COLO829 (cell line): Measurements from ENCODE around the gene TMEM106B.
"Not testable (repeated sequence)": the region's sequence is repeated elsewhere in the genome, so short reads cannot be mapped to it uniquely, and the experiment has no call there.

Source experiments
- DNase-seq: peaks from one replicate; pipeline ENCODE4 v3.0.0; 2012; ENCODE audit warnings: low spot score

The TMEM106B gene

DNA sequence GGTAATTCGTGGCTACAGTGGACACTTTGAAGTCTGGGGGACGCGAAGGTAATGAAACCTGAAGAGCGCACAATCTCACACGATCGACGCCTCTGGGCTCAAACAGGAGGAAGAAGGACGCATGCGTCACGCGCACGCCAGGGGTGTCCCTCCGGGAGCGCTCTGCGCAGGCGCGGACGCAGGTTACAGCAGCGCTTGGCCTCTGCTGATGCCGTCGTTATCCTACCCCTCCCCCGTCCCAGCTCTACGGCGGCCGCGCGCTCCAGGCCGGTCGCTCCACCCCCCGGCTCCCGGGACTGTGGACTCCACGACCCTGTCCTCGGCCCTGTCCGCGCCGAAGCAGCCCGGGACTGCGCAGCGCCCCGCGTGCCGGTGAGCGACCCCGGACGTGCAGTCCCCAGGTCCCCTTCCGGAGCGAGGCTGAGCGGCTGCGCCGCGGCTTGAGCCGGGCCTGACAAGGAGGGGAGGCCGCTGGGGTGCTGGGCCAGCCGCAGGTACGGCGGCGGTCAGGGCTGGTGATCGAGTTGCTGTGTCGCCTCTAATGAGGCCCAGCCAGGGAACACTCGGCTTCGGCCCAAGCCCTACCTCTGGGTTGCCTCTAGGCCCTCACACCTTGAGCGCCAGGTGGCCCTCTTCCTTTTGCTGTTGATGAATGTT is at the start of gene TMEM106B:
Gene TMEM106B (plus strand): TSS at position 241 of the 657 bp plus-strand sequence. CDS start 3,517 bp downstream, outside the sequence.
- DNase-seq = peak; percentile 94

DNA sequence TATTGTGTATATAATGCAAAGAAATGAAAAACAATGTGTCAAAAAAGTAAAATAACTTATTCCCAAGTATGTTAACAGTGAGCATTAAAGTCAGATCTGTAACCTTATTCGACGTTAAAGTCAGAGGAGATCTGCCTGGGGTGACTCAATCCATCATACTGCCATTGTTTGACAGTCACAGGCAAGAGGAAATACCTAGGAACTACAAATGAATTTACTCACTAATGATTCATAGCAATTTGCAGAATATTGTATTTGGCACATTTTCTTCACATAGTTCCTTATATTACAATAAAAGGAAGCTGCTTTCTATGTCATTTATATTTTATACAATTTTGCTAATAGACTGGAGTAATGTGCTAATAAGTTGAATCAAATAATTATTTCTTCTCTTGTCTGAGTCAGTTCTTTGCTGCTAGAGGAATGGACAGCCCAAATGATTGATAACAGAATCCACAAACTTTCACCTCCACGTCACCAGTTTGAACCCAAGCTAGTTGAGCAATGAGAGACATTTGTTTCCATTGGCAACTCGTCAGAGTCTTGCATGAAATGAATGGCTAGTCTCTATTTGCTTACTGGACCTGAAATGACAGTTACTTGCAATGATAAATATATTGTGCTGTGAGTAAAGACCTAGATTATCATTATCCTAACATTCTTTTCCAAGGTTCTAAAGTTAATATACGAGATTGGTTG is 48.5 kb upstream of the TMEM106B start:
- DNase-seq = no peak

DNA sequence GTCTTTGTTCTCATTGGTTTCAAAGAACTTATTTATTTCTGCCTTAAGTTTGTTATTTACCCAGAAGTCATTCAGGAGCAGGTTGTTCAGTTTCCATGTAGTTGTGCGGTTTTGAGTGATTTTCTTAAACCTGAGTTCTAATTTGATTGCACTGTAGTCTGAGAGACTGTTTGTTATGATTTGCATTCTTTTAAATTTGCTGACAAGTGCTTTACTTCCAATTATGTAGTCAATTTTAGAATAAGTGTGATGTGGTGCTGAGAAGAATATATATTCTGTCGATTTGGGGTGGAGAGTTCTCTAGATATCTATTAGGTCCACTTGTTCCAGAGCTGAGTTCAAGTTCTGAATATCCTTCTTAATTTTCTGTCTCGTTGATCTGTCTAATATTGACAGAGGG is 43.0 kb upstream of the TMEM106B start:
- not testable (repeated sequence) for DNase-seq

DNA sequence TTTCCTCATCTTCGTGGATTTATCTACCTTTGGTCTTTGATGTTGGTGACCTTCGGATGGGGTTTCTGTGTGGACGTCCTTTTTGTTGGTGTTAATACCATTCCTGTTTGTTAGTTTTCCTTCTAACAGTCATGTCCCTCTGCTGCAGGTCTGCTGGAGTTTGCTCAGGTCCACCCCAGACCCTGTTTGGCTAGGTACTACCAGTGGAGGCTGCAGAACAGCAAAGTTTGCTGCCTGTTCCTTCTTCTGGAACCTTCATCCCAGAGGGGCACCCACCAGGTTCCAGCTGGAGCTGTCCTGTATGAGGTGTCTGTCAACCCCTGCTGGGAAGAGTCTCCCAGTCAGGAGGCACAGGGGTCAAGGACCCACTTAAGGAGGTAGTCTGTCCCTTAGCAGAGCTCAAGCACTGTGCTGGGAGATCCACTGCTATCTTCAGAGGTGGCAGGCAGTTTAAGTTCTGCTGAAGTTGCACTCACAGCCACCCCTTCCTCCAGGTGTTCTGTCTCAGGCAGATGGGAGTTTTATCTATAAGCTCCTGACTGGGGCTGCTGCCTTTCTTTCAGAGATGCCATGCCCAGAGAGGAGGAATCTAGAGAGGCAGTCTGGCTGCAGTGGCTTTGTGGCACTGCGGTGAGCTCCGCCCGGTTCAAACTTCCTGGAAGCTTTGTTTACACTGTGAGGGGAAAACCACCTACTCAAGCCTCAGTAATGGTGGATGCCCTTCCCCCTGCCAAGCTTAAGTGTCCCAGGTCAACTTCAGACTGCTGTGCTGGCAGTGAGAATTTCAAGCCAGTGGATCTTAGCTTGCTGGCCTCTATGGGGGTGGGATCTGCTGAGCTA is 40.9 kb upstream of the TMEM106B start:
- DNase-seq = not testable (repeated sequence)

DNA sequence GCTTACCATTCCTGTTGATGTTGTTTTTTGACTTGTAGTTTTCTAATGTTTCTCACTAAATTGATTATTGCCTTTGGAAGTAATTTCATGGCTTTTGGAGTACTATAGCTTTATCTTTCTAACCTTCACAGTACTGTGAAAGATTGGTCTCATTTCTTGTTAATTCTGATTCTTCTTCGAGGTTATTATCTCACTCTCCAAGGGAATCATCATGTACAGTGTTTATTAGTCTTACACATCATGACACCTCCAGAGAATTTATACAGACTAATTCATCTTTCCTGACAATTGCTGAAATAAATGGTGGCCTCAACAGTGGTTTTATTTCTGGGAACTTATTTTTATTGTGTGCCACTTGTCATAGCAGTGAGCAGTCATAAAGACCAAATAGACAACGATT is 37.4 kb upstream of the TMEM106B start:
- no peak for DNase-seq

DNA sequence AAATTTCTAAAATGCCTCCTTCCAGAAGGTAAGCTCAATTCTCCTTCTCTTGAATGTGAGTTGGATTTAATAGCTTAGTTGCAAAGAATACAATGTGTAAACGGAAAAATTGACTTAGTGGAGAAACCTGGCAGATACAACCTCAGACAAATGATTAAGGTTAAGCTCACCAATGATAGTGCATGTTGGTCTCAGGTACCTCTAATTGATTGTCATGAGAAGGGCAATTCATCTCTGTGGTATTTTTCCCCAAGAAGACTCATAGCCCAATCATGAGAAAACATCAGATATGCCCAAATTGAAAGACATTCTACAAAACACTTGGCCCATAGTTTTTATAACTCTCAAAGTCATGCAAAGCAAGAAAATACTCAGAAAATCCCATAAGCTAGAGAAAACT is 36.2 kb upstream of the TMEM106B start:
- DNase-seq = no peak

DNA sequence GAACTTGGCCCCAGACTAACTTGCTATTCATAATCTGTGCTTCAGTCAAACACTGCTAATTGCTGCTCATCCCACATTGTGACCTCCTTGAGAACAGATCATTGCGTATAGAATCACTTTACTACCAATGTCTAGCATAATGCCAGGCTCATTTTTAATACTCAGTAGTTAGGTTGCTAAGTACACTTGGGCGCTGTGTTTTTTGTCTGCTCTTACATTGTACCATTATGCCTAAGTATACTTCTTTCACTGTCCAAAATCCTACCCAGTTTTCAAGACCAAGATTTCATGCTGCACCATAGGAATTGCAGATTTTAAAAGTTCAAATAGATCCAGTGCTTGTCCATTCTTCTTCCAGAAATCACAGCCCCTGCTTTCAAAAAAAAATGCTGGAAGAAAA is 32.8 kb upstream of the TMEM106B start:
- DNase-seq = no peak

DNA sequence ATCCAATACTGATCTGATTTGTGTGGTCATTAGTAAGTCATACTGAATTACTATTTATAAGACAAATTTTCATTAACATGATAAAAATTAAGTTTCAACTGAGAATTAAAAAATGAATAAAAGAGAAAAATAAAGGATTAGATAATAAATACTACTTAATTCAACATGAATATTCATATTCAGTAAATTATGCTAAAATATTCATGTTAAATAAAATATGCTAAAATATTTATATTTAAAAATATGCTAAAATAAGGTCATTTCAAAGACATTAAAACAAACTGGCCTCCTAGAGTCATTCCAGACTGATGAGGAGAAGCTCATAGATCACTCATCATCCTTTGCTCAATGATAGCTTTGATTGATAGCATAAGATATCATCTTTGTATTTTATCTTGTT is 16.7 kb upstream of the TMEM106B start:
- DNase-seq = no peak

DNA sequence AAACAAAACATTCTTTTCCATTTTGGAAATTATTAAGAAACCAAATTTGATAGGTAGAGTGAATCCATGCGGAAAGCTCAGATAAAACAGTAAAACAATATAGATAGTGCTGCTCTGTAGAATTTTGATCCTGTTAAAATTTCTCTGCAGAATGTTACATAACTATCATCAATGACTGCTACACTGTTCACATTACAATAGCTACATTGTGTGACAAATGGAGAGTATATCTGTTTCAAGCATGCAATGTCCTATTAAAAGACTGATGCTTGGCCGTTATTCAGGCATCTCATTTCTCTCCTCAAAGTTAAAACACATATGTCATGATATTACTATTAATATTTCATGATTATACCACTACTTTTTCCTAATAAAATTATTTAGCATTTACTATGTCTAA is 14.7 kb upstream of the TMEM106B start:
- peak; percentile 61 for DNase-seq

DNA sequence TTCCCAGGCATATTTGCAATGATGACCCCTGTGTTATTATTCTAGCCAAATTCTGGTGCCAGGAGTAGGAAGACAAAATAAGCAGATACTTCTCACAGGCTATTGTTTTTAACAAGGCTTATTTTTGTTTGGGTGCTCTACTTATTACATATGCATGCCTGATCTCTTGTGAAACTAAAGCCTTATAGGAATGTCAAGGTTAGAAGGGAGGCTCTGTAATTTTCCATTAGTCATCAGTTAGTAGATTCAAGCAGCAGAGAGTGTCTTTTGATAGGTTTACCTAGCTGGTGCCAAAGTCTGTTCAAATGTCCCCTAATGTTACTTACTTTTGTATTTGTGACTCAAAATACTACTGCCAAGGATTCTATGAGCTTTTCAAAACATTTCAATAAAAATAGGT is 11.7 kb upstream of the TMEM106B start:
- DNase-seq = peak; percentile 56

DNA sequence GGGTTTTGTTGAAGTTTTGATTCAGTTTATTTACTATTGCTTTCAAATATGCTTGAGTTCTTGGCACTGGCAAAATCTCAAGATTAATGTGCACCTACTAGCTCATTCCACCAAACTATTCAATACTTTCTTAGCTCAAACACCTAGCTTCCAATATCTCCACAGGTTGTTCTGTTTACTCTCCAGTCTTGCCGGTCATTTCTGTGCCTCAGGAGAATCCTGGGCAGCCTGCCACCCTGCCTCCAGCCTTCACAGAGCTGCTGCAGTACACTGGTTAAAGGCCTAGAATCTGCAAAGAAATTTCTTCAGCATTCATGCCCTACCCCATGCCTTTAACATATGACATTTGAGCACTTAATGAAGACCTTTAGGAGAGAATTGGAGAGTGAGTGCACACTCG is 4.0 kb upstream of the TMEM106B start:
- DNase-seq = no peak

DNA sequence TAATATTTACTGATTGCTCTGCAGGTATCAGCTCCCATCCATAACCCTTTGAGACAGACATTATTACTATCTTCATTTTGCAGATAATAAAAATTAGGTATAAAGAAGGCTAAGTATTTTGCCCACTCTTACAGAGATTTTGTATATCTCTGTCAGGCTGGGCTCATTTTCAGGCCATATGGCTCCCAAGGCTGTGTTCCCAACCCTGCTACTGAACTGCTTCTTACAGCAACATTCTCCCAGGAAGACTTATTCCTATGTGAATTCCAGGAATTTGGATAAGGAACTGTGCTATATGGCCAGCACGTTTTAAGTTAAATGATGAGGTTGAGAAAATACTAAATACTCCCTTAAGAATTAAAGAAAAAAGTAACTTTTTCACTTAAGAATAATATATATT is 1.9 kb upstream of the TMEM106B start:
- no peak for DNase-seq

DNA sequence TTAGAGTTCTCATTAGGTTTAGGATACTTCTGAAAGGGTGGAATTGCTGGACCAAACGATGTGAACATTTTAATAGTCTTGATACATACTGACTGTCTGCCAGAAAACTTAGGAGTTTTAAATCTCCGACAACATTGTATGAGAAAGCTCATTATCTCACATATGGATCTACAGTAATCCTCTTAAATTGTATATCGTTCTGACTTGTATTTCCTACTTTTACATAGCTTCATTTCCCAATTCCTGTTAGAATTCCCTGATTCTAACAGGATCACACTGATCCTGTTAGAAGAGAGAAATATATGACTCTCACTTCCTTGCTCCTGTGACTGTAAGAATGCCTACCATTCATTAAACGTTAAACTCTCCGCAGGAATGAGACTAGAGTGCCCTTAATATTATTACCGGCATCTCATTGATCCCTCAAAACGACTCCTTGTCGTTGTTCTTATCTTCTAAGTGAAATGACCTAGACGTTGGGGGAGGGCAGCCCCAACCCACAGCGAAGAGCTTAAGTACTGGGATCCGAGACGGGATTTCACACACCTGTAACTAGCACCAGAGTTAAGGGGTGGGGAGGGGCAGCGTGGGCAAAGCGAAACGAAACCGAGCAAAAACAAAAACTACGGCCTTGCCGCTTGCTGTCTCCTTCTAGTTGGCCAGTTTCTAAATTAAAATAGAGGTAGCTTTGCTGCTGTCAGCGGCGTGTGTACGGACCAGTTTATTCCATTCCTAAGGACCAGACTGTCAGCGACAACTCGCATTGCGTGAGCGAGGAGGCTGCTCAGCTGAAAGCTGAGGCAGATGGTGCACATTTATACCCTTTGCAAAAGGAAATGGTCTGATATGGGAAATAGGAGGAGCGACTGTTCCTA is 678 bp upstream of the TMEM106B start:
- DNase-seq = peak; percentile 17

DNA sequence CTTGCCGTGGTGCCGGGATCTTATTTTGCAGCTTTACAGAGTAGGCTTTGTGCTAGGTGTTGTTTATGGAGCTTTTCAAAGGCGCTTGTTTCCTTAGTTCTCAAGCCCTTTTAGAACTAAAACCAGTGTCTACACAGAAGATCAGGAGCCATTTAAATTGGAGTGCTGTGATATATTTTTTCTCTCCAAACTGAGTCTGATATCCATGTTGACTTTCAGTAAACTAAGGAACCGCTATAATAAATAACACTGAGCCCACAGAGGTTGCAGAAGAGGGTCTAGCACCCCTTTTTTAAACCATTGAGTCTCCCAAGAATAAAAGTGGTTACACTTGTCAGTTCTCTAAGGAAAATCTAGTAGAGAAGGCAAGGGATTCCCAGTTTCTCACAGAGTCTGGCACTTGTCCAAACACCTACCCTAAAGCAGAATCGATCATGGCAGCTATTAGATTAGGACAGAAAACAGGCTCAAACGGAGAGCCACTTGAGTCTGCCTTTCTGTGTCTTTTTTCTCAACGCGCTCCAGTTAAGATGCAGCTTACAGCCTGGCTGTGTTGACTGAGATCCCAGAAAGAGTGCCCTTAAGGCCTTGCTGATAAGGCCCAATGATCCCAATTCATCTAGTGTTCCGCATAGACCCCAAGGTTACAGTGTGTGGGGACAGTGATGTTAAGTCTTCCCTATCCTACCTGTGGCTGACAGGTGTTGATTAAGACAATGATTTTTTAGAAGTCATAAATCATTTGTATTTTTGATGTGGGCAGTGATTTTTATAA is 804 bp downstream of the TMEM106B start:
- no peak for DNase-seq

DNA sequence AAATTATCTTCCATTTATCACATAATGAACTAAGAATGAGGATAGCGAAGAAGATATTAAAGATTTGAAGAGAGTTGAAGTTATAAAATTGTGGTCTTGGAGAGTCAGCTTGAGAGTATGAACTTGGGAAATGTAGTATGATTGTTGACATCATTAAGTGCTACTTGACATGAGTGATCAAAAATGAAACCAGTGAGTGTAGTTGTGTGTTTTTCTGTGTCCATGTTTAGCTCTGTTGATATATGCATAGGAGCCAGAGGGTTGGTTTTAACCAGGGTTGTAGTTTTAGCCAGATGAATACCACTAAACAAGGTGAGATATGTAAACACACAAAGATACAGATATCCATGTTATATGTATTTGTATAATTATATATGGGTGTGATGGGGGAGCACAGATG is 6.2 kb downstream of the TMEM106B start:
- no peak for DNase-seq

DNA sequence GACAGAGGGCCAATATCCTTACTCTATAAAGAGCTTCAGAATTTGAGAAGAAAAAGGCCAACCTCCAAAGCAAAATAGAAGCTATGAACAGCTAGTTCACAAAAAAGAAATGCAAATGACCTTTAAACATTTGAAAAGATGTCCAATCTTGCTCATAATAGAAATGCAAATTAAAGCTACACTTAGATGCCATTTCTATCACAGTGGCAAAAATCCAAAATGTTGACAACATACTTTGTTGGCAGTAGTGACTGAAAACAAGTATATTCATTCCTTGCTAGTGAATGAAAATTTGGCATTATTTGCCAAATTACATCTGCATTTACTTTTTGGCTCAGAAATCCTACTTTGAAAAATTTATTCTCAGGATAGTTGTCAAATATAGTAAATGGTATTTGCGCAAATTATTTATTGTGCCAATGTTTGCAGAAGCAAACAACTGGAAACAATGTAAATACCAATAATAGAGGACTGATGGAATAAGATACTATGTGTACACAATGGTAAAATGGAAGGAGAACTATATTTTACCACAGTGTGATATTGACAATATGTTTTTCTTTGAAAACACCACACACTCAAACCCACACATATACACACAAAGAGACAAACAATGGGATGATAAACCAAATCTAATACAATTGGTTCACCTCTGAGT is 9.4 kb downstream of the TMEM106B start:
- DNase-seq = no peak

DNA sequence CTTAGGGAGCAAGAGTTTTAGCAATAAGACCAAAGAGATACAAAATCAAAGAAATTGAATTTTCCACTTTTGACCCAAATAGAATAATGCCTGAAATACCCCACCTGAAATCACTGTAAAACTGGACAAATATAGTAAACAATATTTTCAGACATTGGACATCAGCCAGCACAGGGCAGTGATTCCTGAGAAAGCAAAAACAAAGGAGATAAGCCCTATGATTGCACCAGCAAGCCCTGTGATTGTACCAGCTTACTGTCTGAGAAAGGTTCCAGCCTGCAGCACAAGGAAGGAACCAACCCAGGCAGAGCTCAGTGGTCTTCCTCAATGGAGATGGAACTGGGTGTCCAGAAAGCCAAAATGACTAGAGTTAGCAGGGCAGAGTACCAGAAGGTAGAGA is 10.3 kb downstream of the TMEM106B start:
- DNase-seq = no peak

DNA sequence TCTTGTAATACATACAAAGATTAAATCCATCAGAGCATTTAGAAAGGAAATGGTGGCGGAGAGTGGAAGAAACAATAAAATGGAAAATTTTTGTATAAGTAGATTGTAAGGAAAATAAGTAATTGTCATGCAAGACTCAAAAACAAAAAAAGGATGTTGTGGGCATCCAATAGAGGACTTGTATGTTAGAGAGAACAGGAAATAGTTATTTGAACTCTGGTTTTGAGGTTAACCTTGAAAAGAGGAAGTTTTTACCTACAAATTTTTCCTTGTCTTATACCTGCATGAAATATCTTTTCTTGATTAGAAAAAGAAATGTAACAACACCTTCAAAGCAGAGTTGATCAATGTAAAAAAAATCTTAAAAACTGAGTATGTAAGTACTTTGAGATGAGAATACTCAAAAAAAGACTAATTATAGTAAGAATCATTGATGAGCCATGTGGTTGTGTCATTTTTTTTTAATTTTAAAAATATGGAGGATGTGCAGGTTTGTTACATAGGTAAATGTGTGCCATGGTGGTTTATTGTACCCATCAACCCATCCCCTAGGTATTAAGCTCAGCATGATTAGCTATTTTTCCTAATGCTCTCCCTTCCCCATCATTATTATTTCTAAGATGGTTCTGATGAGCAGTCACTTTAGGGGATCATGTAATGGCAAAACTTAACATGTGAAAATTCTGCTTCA is 11.9 kb downstream of the TMEM106B start:
- no peak for DNase-seq

DNA sequence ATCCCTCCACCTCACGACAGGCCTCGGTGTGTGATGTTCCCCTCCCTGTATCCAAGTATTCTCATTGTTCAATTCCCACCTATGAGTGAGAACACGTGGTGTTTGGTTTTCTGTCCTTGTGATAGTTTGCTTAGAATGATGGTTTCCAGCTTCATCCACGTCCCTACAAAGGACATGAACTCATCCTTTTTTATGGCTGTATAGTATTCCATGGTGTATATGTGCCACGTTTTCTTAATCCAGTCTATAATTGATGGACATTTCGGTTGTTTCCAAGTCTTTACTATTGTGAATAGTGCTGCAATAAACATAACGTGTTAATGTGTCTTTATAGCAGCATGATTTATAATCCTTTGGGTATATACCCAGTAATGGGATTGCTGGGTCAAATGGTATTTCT is 13.9 kb downstream of the TMEM106B start:
- not testable (repeated sequence) for DNase-seq

DNA sequence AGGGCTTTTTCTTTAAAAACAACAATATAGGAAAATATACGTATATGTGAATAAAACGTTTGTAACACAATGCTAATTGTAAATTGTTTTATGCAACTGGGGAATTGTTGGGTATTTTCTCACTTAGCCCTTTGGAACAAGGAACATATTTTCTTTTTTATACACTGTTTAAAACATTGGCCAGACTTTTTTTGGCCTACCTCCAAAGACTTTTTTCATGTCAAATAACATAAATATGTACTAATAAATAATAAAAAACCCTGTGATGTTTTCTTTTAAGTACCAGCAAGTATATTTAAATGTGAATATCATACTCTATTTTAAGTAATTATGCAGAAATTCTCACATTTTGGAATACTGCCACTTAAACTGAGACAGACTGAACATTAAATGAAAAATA is 15.7 kb downstream of the TMEM106B start:
- no peak for DNase-seq
